HepG2 (cell line): Measurements from ENCODE around the gene CCL17. TPM values are rescaled to one million over a fixed set of nuclear protein-coding genes. Genes with fewer than 3 reads are reported as not detected.
A peak's percentile ranks its signal among the peaks of the same experiment; 100 is the strongest.

Source experiments
- ARID3A ChIP-seq: IDR thresholded peaks from 2 replicates; pipeline ENCODE4 v1.6.1; 2012; ENCODE audit warnings: low read depth, low read length, improper control_type of control experiment
- CC2D1A ChIP-seq: sonication (generic); formaldehyde crosslinking; IDR thresholded peaks from 2 replicates; pipeline ENCODE4 v1.8.1; 2023; ENCODE audit warnings: mild to moderate bottlenecking, missing genetic modification reagents
- DBP ChIP-seq: sonication (generic); formaldehyde crosslinking; IDR thresholded peaks from 2 replicates; pipeline ENCODE4 v1.4.0; 2020; ENCODE audit warnings: missing genetic modification reagents; ENCODE audit errors: not compliant biosample characterization
- FOXA1 ChIP-seq, 2 experiments: fragments of 450-650 bp in 1 of 2; sonication (generic) in 1 of 2; formaldehyde crosslinking in 1 of 2; IDR thresholded peaks; 2 replicates each; pipeline versions ENCODE4 v1.4.0 to v1.6.1; 2016 to 2020; ENCODE audit warnings: missing genetic modification reagents in 1 of 2
- FOXO4 ChIP-seq: sonication (generic); formaldehyde crosslinking; conservative IDR thresholded peaks from 2 replicates; pipeline ENCODE4 v1.8.1; 2023; ENCODE audit warnings: missing genetic modification reagents
- HOXA5 ChIP-seq: sonication (generic); formaldehyde crosslinking; IDR thresholded peaks from 2 replicates; pipeline ENCODE4 v1.4.0; 2020; ENCODE audit warnings: missing genetic modification reagents
- NFATC3 ChIP-seq: sonication (generic); formaldehyde crosslinking; IDR thresholded peaks from 2 replicates; pipeline ENCODE4 v1.5.1; 2020; ENCODE audit warnings: mild to moderate bottlenecking, missing genetic modification reagents
- NR1H2 ChIP-seq: sonication (generic); formaldehyde crosslinking; IDR thresholded peaks from 2 replicates; pipeline ENCODE4 v1.8.1; 2022; ENCODE audit warnings: low read depth, missing genetic modification reagents, borderline replicate concordance
- PRMT3 ChIP-seq: sonication (generic); formaldehyde crosslinking; IDR thresholded peaks from 2 replicates; pipeline ENCODE4 v1.8.1; 2022; ENCODE audit warnings: low read depth, mild to moderate bottlenecking, moderate library complexity, missing genetic modification reagents, borderline replicate concordance
- SIN3A ChIP-seq: IDR thresholded peaks from 2 replicates; pipeline ENCODE4 v1.6.1; 2011; ENCODE audit warnings: low read depth, mild to moderate bottlenecking, control low read depth, low read length, borderline replicate concordance
- THRA ChIP-seq: sonication (generic); formaldehyde crosslinking; IDR thresholded peaks from 2 replicates; pipeline ENCODE4 v1.4.0; 2020; ENCODE audit warnings: missing genetic modification reagents, borderline replicate concordance
- THYN1 ChIP-seq: sonication (generic); formaldehyde crosslinking; IDR thresholded peaks from 2 replicates; pipeline ENCODE4 v1.8.1; 2023; ENCODE audit warnings: low read depth, mild to moderate bottlenecking, moderate library complexity, missing genetic modification reagents, borderline replicate concordance
- ZFP1 ChIP-seq: IDR thresholded peaks from 2 replicates; pipeline ENCODE4 v1.6.1; 2016
- ZNF136 ChIP-seq: sonication (generic); formaldehyde crosslinking; IDR thresholded peaks from 2 replicates; pipeline ENCODE4 v1.8.1; 2022; ENCODE audit warnings: low read depth, mild to moderate bottlenecking, moderate library complexity, missing genetic modification reagents
- ZNF451 ChIP-seq: sonication (generic); formaldehyde crosslinking; IDR thresholded peaks from 2 replicates; pipeline ENCODE4 v1.5.0; 2020; ENCODE audit warnings: mild to moderate bottlenecking, missing genetic modification reagents
- ZNF562 ChIP-seq: sonication (generic); formaldehyde crosslinking; IDR thresholded peaks from 2 replicates; pipeline ENCODE4 v1.8.0; 2022; ENCODE audit warnings: missing genetic modification reagents, borderline replicate concordance
- ZNF703 ChIP-seq: sonication (generic); formaldehyde crosslinking; IDR thresholded peaks from 2 replicates; pipeline ENCODE4 v1.5.1; 2020; ENCODE audit warnings: missing genetic modification reagents, mild to moderate bottlenecking, moderate library complexity, borderline replicate concordance
- polyA plus RNA-seq, 8 experiments: library from polyadenylated mRNA; depleted of rRNA in 3 of 8; stranded (reverse) in 7 of 8; unstranded in 1 of 8; fragments of >200 nt; fragmentation: Illumina TruSeq in 4 of 8; extraction: Trizol in 4 of 8; gene quantifications; 2 replicates each; pipeline versions ENCODE4 v1.2.1 to v1.2.3, GENCODE V29; 2011 to 2016; ENCODE audit warnings: low read depth in 4 of 8, missing spikeins in 1 of 8, mixed read lengths in 1 of 8; ENCODE audit not compliant: insufficient read depth in 1 of 8
- total RNA-seq, 5 experiments: library from RNA; depleted of rRNA; stranded (reverse); fragments of >200 nt; fragmentation: Illumina TruSeq; extraction: Trizol; gene quantifications; 2 replicates each; pipeline ENCODE4 v1.2.3, GENCODE V29; 2016; ENCODE audit warnings: low read depth in 1 of 5
- TF ChIP-seq, protein P1 (sequence below): sonication (generic); formaldehyde crosslinking; IDR thresholded peaks from 2 replicates; pipeline ENCODE4 v1.5.1; 2020; ENCODE audit warnings: missing genetic modification reagents, mild to moderate bottlenecking, borderline replicate concordance

Gene CCL17
- total and polyA plus RNA-seq, 2 of the 13 experiments (the other 11 are each of a cell fraction or from before 2014, with no cell fraction given), result not detected

- TF ChIP-seq ZNF136 (CRISPR knock-in tag) (0 out of 2 replicates have a peak, but pooled peaks have one; percentile 94), HOXA5 (0 out of 2 replicates have a peak, but pooled peaks have one; percentile 69), ZNF451 (peak; percentile 97), THYN1 (CRISPR knock-in tag) (no peak), ARID3A (no peak), SIN3A (peak; percentile 97), NR1H2 (CRISPR knock-in tag) (peak; percentile 72; the same call in 1 of the 2 replicates), DBP (CRISPR knock-in tag) (no peak), NFATC3 (CRISPR knock-in tag) (peak; percentile 75; the same call in 1 of the 2 replicates), CC2D1A (CRISPR knock-in tag) (no peak), ZFP1 (peak; percentile 72), ZNF562 (CRISPR knock-in tag) (no peak), PRMT3 (no peak), THRA (peak; percentile 78), FOXA1 (IDR thresholded peaks at IDR 0.05) (no peak), FOXA1 (CRISPR knock-in tag; IDR thresholded peaks at IDR 0.05) (peak; percentile 29; the same call in 1 of the 2 replicates), ZNF703 (CRISPR knock-in tag) (peak; percentile 65; the same call in 1 of the 2 replicates), FOXO4 (no peak)
- TF ChIP-seq, protein P1, sequence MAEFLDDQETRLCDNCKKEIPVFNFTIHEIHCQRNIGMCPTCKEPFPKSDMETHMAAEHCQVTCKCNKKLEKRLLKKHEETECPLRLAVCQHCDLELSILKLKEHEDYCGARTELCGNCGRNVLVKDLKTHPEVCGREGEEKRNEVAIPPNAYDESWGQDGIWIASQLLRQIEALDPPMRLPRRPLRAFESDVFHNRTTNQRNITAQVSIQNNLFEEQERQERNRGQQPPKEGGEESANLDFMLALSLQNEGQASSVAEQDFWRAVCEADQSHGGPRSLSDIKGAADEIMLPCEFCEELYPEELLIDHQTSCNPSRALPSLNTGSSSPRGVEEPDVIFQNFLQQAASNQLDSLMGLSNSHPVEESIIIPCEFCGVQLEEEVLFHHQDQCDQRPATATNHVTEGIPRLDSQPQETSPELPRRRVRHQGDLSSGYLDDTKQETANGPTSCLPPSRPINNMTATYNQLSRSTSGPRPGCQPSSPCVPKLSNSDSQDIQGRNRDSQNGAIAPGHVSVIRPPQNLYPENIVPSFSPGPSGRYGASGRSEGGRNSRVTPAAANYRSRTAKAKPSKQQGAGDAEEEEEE (CRISPR knock-in tag), result no peak
These were observed 42.8 kb downstream of the CCL17 start, which contains the start of the genes CIAPIN1 and COQ9 (continued) for GRCh38 chr16:57447186-57447962.
